HEK293T (cell line): ENCODE data around the gene SRP14.

ENCODE experiments used
- CTCF ChIA-PET: fragments of 350-600 bp; formaldehyde crosslinking; extraction: SDS; loops from one replicate; lab custom pipeline; 2021; ENCODE audit warnings: antibody characterized with exemption, inconsistent platforms; lab: Yijun Ruan, JAX
- POLR2A ChIA-PET: fragments of 350-600 bp; formaldehyde crosslinking; extraction: SDS; loops from one replicate; lab custom pipeline; 2020; ENCODE audit warnings: antibody characterized with exemption, inconsistent platforms; lab: Yijun Ruan, JAX
- DNase-seq: peaks from one replicate; pipeline ENCODE4 v3.0.0; 2012; ENCODE audit warnings: mixed read lengths; ENCODE audit errors: extremely low spot score
- ARNT ChIP-seq: fragments of 450-650 bp; IDR thresholded peaks from 2 replicates; pipeline ENCODE4 v1.6.1; 2017; ENCODE audit warnings: mild to moderate bottlenecking
- BHLHE40 ChIP-seq: fragments of 450-650 bp; IDR thresholded peaks from 2 replicates; pipeline ENCODE4 v1.6.1; 2016; ENCODE audit warnings: mild to moderate bottlenecking, moderate library complexity, borderline replicate concordance
- CTBP1 ChIP-seq: fragments of 450-650 bp; IDR thresholded peaks from 2 replicates; pipeline ENCODE4 v1.6.1; 2016; ENCODE audit warnings: borderline replicate concordance
- ELF4 ChIP-seq: fragments of 450-650 bp; IDR thresholded peaks from 2 replicates; pipeline ENCODE4 v1.6.1; 2017; ENCODE audit warnings: antibody characterized with exemption
- FOXA1 ChIP-seq: fragments of 450-650 bp; IDR thresholded peaks from 2 replicates; pipeline ENCODE4 v1.6.1; 2016; ENCODE audit warnings: mild to moderate bottlenecking
- FOXK2 ChIP-seq: fragments of 450-650 bp; IDR thresholded peaks from 2 replicates; pipeline ENCODE4 v1.6.1; 2016; ENCODE audit warnings: mild to moderate bottlenecking
- FOXM1 ChIP-seq: fragments of 450-650 bp; IDR thresholded peaks from 2 replicates; pipeline ENCODE4 v1.6.1; 2017; ENCODE audit warnings: mild to moderate bottlenecking, borderline replicate concordance
- HDGF ChIP-seq: fragments of 450-650 bp; IDR thresholded peaks from 2 replicates; pipeline ENCODE4 v1.6.1; 2017; ENCODE audit warnings: antibody characterized with exemption, borderline replicate concordance
- L3MBTL2 ChIP-seq: fragments of 450-650 bp; conservative IDR thresholded peaks from 2 replicates; pipeline ENCODE4 v1.6.1; 2016; ENCODE audit warnings: mild to moderate bottlenecking
- LEF1 ChIP-seq: fragments of 450-650 bp; IDR thresholded peaks from 2 replicates; pipeline ENCODE4 v1.6.1; 2017; ENCODE audit warnings: mild to moderate bottlenecking, borderline replicate concordance
- NFRKB ChIP-seq: fragments of 450-650 bp; IDR thresholded peaks from 2 replicates; pipeline ENCODE4 v1.6.1; 2016; ENCODE audit warnings: mild to moderate bottlenecking, moderate library complexity
- SP1 ChIP-seq: fragments of 450-650 bp; IDR thresholded peaks from 2 replicates; pipeline ENCODE4 v1.6.1; 2017
- SUZ12 ChIP-seq: fragments of 450-650 bp; IDR thresholded peaks from 2 replicates; pipeline ENCODE4 v1.6.1; 2016; ENCODE audit warnings: mild to moderate bottlenecking
- TARDBP ChIP-seq: fragments of 450-650 bp; IDR thresholded peaks from 2 replicates; pipeline ENCODE4 v1.6.1; 2016
- ZNF384 ChIP-seq: fragments of 450-650 bp; IDR thresholded peaks from 2 replicates; pipeline ENCODE4 v1.6.1; 2016
- TF ChIP-seq, protein P1 (sequence below): fragments of 450-650 bp; IDR thresholded peaks from 2 replicates; pipeline ENCODE4 v1.6.1; 2016

The SRP14 gene

DNA sequence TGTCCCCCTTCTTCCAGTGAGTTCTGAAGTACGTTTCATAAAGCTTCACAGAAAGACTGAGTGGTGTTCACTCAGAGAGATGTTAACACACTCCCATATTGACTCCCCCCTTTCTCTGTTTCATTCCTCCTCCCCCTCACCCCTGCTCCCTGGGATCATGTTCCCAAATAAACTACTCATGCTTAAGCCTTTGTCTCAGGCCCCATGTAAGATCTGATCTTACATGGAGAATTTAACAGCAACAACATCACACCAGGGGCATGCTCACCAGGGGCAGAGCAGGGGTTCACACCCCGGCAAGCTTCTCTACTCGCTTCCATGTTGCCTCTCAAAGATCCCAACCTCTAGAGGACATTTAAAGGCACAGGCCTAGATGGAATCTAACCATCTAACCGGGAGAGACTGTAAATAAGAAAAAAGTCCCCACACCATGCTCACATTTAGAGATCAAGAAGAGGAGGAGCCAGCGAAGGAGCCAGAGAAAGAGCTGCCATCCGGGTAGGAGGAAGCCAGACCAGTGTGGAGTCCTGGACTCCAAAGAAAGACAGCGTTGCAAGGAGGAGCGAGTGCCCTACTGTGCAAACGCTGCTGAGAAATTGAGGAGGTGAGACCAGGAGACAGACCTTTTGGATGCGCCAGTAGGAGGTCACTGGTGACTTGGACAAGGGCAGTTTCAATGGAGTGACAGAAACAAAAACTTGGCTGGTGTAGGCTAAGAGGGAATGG, 21.4 kb upstream of the SRP14 start:
- POLR2A ChIA-PET: interaction anchor here (1.0 kb wide), 1 partner anchor 47 kb away, joined by 3 read pairs; no protein-coding TSS in a partner anchor
- no peak for DNase-seq
- TF ChIP-seq BHLHE40 (no peak), ARNT (no peak), NFRKB (no peak), FOXM1 (no peak)
- CTCF ChIA-PET: interaction anchor here (0.6 kb wide), 1 partner anchor 126 kb away, joined by 5 read pairs; no protein-coding TSS in a partner anchor

- POLR2A ChIA-PET: interaction anchor here (1.0 kb wide), 1 partner anchor 47 kb away, joined by 3 read pairs; no protein-coding TSS in a partner anchor
- CTCF ChIA-PET: interaction anchor here (0.6 to 1.4 kb wide), 3 partner anchors 48 to 214 kb away, joined by 3 to 5 read pairs (median 3); no protein-coding TSS in a partner anchor
- DNase-seq: no peak
- TF ChIP-seq FOXK2: no peak
- TF ChIP-seq, protein P1, sequence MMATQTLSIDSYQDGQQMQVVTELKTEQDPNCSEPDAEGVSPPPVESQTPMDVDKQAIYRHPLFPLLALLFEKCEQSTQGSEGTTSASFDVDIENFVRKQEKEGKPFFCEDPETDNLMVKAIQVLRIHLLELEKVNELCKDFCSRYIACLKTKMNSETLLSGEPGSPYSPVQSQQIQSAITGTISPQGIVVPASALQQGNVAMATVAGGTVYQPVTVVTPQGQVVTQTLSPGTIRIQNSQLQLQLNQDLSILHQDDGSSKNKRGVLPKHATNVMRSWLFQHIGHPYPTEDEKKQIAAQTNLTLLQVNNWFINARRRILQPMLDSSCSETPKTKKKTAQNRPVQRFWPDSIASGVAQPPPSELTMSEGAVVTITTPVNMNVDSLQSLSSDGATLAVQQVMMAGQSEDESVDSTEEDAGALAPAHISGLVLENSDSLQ: no peak
These were observed 20.8 kb upstream of the SRP14 start for GRCh38 chr15:40059821-40060220.

GRCh38 chr15:40058476-40059140, 19.6 kb upstream of the SRP14 start:
- CTCF ChIA-PET: interaction anchor here (1.4 kb wide), 1 partner anchor 49 kb away, joined by 3 read pairs; no protein-coding TSS in a partner anchor
- DNase-seq: no peak
- POLR2A ChIA-PET: no interaction called here
- TF ChIP-seq FOXK2 (no peak), FOXA1 (no peak), ARNT (no peak), SP1 (no peak), FOXM1 (no peak), ELF4 (no peak), TARDBP (no peak), HDGF (no peak)

- ChIA-PET CTCF (no interaction called here), POLR2A (interaction anchor here (1.6 kb wide), 1 partner anchor 9 kb away, joined by 3 read pairs; no protein-coding TSS in a partner anchor)
- no peak for TF ChIP-seq TARDBP
- TF ChIP-seq NFRKB: no peak
- no peak for TF ChIP-seq FOXA1
- TF ChIP-seq SUZ12: no peak
- TF ChIP-seq BHLHE40: no peak
- TF ChIP-seq ELF4: no peak
- TF ChIP-seq, protein P1: no peak
- no peak for TF ChIP-seq L3MBTL2
- TF ChIP-seq ZNF384: no peak
- no peak for TF ChIP-seq LEF1
- TF ChIP-seq FOXM1: no peak
- no peak for TF ChIP-seq HDGF
- TF ChIP-seq FOXK2: no peak
- TF ChIP-seq SP1: no peak
- TF ChIP-seq CTBP1: no peak
- no peak for TF ChIP-seq ARNT
- no peak for DNase-seq
These were observed 16.8 kb upstream of the SRP14 start for GRCh38 chr15:40055576-40056293.

- DNase-seq: no peak
- CTCF ChIA-PET: interaction anchor here (0.7 to 1.0 kb wide), 2 partner anchors 12 to 52 kb away, joined by 3 read pairs; no protein-coding TSS in a partner anchor
- POLR2A ChIA-PET: interaction anchor here (1.6 to 2.2 kb wide), 3 partner anchors 8 to 44 kb away, joined by 3 to 6 read pairs (median 5); no protein-coding TSS in a partner anchor
- TF ChIP-seq BHLHE40: no peak
- TF ChIP-seq CTBP1: no peak
- no peak for TF ChIP-seq FOXM1
- no peak for TF ChIP-seq HDGF
- no peak for TF ChIP-seq SUZ12
- TF ChIP-seq LEF1: no peak
- TF ChIP-seq SP1: no peak
- TF ChIP-seq L3MBTL2: no peak
- TF ChIP-seq, protein P1: no peak
- no peak for TF ChIP-seq FOXA1
- TF ChIP-seq ARNT: no peak
- TF ChIP-seq ELF4: no peak
- TF ChIP-seq NFRKB: no peak
- no peak for TF ChIP-seq FOXK2
- no peak for TF ChIP-seq ZNF384
- TF ChIP-seq TARDBP: no peak
These were observed 16.0 kb upstream of the SRP14 start for GRCh38 chr15:40054855-40055575.
